Retinal pigment epithelial cell (primary cell): Measurements from ENCODE around the gene ADD3.
A peak's percentile ranks its signal among the peaks of the same experiment; 100 is the strongest.

Experiments used
- DNase-seq: peaks from one replicate; pipeline ENCODE4 v3.0.0-alpha.2; 2010; ENCODE audit warnings: low read depth
- H3K4me3 ChIP-seq: 2 replicates; pipeline ENCODE4 v1.5.1; 2011; ENCODE audit warnings: mild to moderate bottlenecking, low read length, control low read depth, moderate library complexity
- CTCF ChIP-seq: conservative IDR thresholded peaks from 2 replicates; pipeline ENCODE4 v1.5.1; 2011; ENCODE audit warnings: low read depth, low read length, control low read depth, inconsistent platforms

ADD3 gene

GRCh38 chr10:110011681-110012080 lies 3.9 kb downstream of the ADD3 start:
- H3K4me3 ChIP-seq: no peak overlapping the region
- TF ChIP-seq CTCF: no peak
- no peak for DNase-seq

GRCh38 chr10:110013630-110014293 lies 6.0 kb downstream of the ADD3 start:
- no peak overlapping the region for H3K4me3 ChIP-seq
- no peak for DNase-seq
- no peak for TF ChIP-seq CTCF

- no peak overlapping the region for H3K4me3 ChIP-seq
- DNase-seq: peak; percentile 73
- TF ChIP-seq CTCF: peak; percentile 46
Measured at GRCh38 chr10:110016039-110016438, 8.3 kb downstream of the ADD3 start.

- no peak overlapping the region for H3K4me3 ChIP-seq
- TF ChIP-seq CTCF: no peak
- no peak for DNase-seq
Measured at GRCh38 chr10:110017052-110017451, 9.3 kb downstream of the ADD3 start.

GRCh38 chr10:110017907-110018306 lies 10.1 kb downstream of the ADD3 start:
- no peak for TF ChIP-seq CTCF
- no peak overlapping the region for H3K4me3 ChIP-seq
- DNase-seq: no peak

- no peak for DNase-seq
- no peak overlapping the region for H3K4me3 ChIP-seq
- no peak for TF ChIP-seq CTCF
Measured at GRCh38 chr10:110020265-110020664, 12.5 kb downstream of the ADD3 start.

- no peak for DNase-seq
- H3K4me3 ChIP-seq: no peak overlapping the region
- TF ChIP-seq CTCF: no peak
Measured at GRCh38 chr10:110022716-110023504, 15.1 kb downstream of the ADD3 start.
